NCI-H2029 (cell line): Measurements from ENCODE around the gene GFM1.
A peak's percentile ranks its signal among the peaks of the same experiment; 100 is the strongest.

Experiments used
- DNase-seq: peaks from one replicate; lab custom pipeline; 2025; lab: John Stamatoyannopoulos, UW

Gene GFM1

GRCh38 chr3:158727206-158728060, 83.1 kb downstream of the GFM1 start:
- DNase-seq: peak; percentile 34

GRCh38 chr3:158728061-158728377, 83.7 kb downstream of the GFM1 start:
- DNase-seq: no peak

- DNase-seq: no peak
Measured at GRCh38 chr3:158728851-158729250, 84.5 kb downstream of the GFM1 start.

- DNase-seq: no peak
Measured at GRCh38 chr3:158731486-158731885, 87.2 kb downstream of the GFM1 start.

GRCh38 chr3:158731938-158732855, 87.9 kb downstream of the GFM1 start, which contains the start of gene RARRES1:
Gene RARRES1, minus strand, starts transcription at chr3:158732457. Its CDS starts 42 bp downstream, at chr3:158732415.
- DNase-seq: peak; percentile 10

- no peak for DNase-seq
Measured at GRCh38 chr3:158732856-158733200, 88.5 kb downstream of the GFM1 start.

GRCh38 chr3:158733656-158734055, 89.3 kb downstream of the GFM1 start:
- no peak for DNase-seq

GRCh38 chr3:158735296-158736033, 91.1 kb downstream of the GFM1 start:
- DNase-seq: no peak

- DNase-seq: no peak
Measured at GRCh38 chr3:158737410-158737809, 93.1 kb downstream of the GFM1 start.

- no peak for DNase-seq
Measured at GRCh38 chr3:158737976-158738615, 93.8 kb downstream of the GFM1 start.

GRCh38 chr3:158738653-158739052, 94.3 kb downstream of the GFM1 start:
- DNase-seq: no peak

GRCh38 chr3:158739078-158739477, 94.8 kb downstream of the GFM1 start:
- DNase-seq: no peak

- no peak for DNase-seq
Measured at GRCh38 chr3:158739661-158740060, 95.3 kb downstream of the GFM1 start.
